Suprapubic skin (tissue), 4 donors: Measurements from ENCODE around the gene ATP8B3. TPM values are rescaled to one million over a fixed set of nuclear protein-coding genes. Genes with fewer than 3 reads are reported as not detected.
"Not testable (repeated sequence)": the region's sequence is repeated elsewhere in the genome, so short reads cannot be mapped to it uniquely, and the experiment has no call there.

Experiments used
- DNase-seq, 2 donors: peaks; one replicate each; pipeline ENCODE4 v3.0.0-alpha.2; 2019; ENCODE audit warnings: low spot score in 2 of 2
- H3K27ac ChIP-seq: fragments of 200-600 bp; sonication (generic); one replicate; pipeline ENCODE4 v1.5.1; 2019
- H3K27me3 ChIP-seq: fragments of 200-600 bp; sonication (generic); one replicate; pipeline ENCODE4 v1.5.1; 2019
- H3K36me3 ChIP-seq: fragments of 200-600 bp; sonication (generic); one replicate; pipeline ENCODE4 v1.5.1; 2019
- H3K4me1 ChIP-seq: fragments of 200-600 bp; sonication (generic); one replicate; pipeline ENCODE4 v1.5.1; 2019
- H3K4me3 ChIP-seq: fragments of 200-600 bp; sonication (generic); one replicate; pipeline ENCODE4 v1.5.1; 2019; ENCODE audit warnings: mild to moderate bottlenecking
- H3K9me3 ChIP-seq: fragments of 200-600 bp; sonication (generic); one replicate; pipeline ENCODE4 v1.5.1; 2019
- CTCF ChIP-seq, 2 donors: fragments of 200-600 bp in 1 of 2; fragments of 450-650 bp in 1 of 2; sonication (generic) in 1 of 2; IDR thresholded peaks; one replicate each; pipeline ENCODE4 v1.5.1; 2016 to 2019; ENCODE audit warnings: antibody characterized with exemption in 2 of 2, mild to moderate bottlenecking in 1 of 2, moderate library complexity in 1 of 2
- EP300 ChIP-seq: sonication (generic); formaldehyde crosslinking; IDR thresholded peaks from one replicate; pipeline ENCODE4 v1.6.1; 2017; ENCODE audit warnings: antibody characterized with exemption
- POLR2A ChIP-seq, 2 donors: fragments of 450-650 bp; IDR thresholded peaks; one replicate each; pipeline ENCODE4 v1.6.1; 2017; ENCODE audit warnings: antibody characterized with exemption in 2 of 2, mild to moderate bottlenecking in 2 of 2, moderate library complexity in 2 of 2
- POLR2AphosphoS5 ChIP-seq, 3 donors: sonication (generic); formaldehyde crosslinking; IDR thresholded peaks; one replicate each; pipeline ENCODE4 v1.6.1; 2017; ENCODE audit warnings: antibody characterized with exemption in 3 of 3
- WGBS: methylation state at CpG from one replicate; pipeline ENCODE4 v1.1.5; 2018; 5-methylcytosine and 5-hydroxymethylcytosine counted together
- total RNA-seq, 4 donors: library from RNA; depleted of rRNA; stranded (reverse); fragments of >200 nt; gene quantifications; one replicate each; pipeline ENCODE4 v1.1.0, GENCODE V29; 2016

ATP8B3 gene
- total RNA-seq, 4 donors from 2014 or later = 1.5 to 3.8 (median 1.8) TPM

- WGBS = 11% methylated on average over 39 of the region's 39 CpGs
- Histone ChIP-seq H3K4me3 (no peak overlapping the region), H3K4me1 (no peaks in the 10 kb centered on the region), H3K27ac (no peak overlapping the region), H3K9me3 (no peaks in the 10 kb centered on the region), H3K27me3 (peaks cover 100% of the 10 kb centered on the region), H3K36me3 (no peaks in the 10 kb centered on the region)
- TF ChIP-seq POLR2AphosphoS5 (IDR thresholded peaks at IDR 0.05) = no peak
- TF ChIP-seq EP300 = no peak
- no peak for TF ChIP-seq CTCF (IDR thresholded peaks at IDR 0.05)
- no peak for TF ChIP-seq POLR2A (IDR thresholded peaks at IDR 0.05)
- no peak for DNase-seq
These were observed 48.1 kb downstream of the ATP8B3 start for GRCh38 chr19:1763648-1764639.

DNA sequence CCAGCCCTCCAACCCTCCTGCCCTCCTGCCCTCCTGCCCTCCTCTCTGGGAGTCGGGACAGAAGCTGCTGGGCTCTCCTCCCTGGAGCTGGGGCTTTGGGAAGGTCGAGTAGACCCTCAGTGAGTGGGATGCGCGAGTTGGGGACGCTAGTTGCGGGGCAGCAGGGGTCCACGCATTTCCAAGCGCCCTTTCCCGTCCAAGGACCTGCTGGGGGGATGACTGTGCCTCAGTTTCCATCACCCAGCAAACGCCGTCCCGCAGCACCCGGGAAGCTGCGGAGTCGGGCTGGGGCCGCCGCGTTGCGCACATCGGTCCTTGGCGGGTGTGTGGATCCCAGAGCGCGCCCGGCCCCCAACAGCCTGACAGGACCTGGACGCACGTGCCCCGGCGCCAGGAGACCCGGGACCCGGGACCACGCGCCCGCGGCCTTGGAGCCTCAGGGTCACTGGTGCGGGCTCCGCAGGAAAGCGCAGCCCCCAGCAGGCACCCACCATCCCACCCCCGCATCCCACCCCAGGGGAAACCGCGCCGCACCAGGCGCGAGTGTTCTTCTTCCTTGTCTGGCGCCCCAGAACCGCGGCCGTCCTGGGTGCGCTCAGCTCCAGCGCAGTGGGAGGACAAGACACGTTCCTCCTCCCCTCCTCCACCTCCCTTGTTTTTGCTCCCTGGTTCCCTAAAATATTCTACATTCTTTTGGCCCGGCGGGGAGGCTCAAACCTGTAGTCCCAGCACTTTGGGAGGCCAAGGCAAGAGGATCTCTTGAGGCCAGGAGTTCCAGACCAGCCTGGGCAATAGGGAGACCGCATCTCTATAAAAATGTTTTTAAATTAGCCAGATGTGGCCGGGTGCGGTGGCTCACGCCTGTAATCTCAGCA is 49.6 kb downstream of the ATP8B3 start:
- no peak overlapping the region for H3K27ac ChIP-seq
- H3K4me1 ChIP-seq = peaks cover 4% of the 10 kb centered on the region
- H3K4me3 ChIP-seq = no peak overlapping the region
- no peak for DNase-seq
- peaks cover 100% of the 10 kb centered on the region for H3K27me3 ChIP-seq
- TF ChIP-seq POLR2A (IDR thresholded peaks at IDR 0.05) (no peak), EP300 (no peak), POLR2AphosphoS5 (IDR thresholded peaks at IDR 0.05) (no peak)
- 13% methylated on average over 7 of the region's 56 CpGs for WGBS
- H3K9me3 ChIP-seq = no peaks in the 10 kb centered on the region
- H3K36me3 ChIP-seq = no peaks in the 10 kb centered on the region

DNA sequence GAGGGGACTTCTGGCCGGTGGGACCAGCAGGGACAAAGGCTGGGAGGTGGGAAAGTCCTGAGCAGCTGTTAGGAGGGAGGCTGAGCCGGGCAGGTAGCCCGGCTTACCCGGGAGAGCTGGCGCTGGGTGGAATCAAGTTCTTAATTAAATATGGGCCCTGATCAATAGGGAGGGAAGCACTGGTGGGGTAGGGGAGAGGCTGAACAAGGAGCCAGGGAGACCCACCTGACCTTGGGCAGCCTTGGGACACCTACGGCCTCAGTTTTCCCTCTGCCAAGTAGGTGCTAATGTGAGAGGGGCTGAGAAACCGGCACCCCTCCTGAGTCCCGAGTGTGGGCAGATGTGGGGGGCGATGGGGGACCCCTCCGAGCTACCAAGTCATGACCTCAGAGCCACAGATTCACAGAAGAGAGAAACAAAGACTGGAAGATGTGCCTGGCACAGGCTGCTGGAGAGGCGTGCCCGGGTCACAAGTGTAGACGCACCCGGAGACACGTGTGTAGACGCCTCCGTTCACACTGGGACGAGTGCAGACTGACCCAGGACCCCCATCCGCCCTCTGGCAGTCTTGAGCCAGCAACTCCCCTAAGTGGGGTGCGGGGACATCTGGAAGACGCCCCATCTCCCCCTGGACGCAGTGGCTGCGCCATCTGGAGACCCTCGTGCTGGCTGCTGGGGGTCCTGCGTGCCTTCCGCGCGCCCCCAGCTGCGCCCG is 50.4 kb downstream of the ATP8B3 start:
- no peak for DNase-seq
- H3K4me1 ChIP-seq = peaks cover 10% of the 10 kb centered on the region
- H3K4me3 ChIP-seq = no peak overlapping the region
- TF ChIP-seq CTCF (IDR thresholded peaks at IDR 0.05) = no peak
- TF ChIP-seq POLR2A (IDR thresholded peaks at IDR 0.05) = no peak
- no peak for TF ChIP-seq EP300
- TF ChIP-seq POLR2AphosphoS5 (IDR thresholded peaks at IDR 0.05) = no peak
- no peaks in the 10 kb centered on the region for H3K36me3 ChIP-seq
- H3K27me3 ChIP-seq = peaks cover 100% of the 10 kb centered on the region
- 2% methylated on average over 10 of the region's 30 CpGs for WGBS
- no peak overlapping the region for H3K27ac ChIP-seq
- H3K9me3 ChIP-seq = no peaks in the 10 kb centered on the region

DNA sequence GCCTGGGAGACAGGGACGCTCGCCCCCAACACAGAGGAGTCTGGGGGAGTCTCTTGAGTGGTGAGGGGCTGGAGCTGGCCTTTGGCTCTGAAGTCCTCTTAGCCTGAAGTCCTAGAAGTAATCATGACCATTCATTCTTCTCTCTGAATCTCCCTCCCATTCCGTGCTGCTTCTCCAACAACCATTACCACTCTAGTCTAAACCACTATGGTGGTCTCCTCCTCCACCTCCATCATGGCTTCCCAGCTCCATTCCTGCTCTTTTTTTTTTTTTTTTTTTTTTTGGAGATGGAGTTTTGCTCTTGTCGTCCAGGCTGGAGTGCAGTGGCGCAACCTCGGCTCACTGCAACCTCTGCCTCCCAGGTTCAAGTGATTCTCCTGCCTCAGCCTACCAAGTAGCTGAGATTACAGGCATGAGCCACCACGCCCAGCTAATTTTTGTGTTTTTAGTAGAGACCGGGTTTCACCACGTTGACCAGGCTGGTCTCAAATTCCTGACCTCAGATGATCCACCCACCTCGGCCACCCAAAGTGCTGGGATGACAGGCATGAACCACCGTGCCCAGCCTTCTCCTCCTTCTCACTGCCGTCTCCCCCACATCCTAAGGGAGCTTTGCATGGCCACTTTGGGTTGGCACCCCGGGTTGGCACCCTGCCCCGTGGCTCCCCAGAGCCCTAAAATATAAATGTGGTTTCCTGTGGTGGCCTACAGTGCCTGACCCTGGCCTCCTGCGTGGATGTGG is 51.1 kb downstream of the ATP8B3 start:
- H3K4me1 ChIP-seq = peaks cover 10% of the 10 kb centered on the region
- not testable (repeated sequence) for H3K36me3 ChIP-seq, H3K4me3 ChIP-seq, H3K9me3 ChIP-seq, H3K27ac ChIP-seq, DNase-seq
- H3K27me3 ChIP-seq = peaks cover 100% of the 10 kb centered on the region
- 25% methylated on average over 11 of the region's 15 CpGs for WGBS

- DNase-seq = no peak
- H3K27ac ChIP-seq = no peak overlapping the region
- no peaks in the 10 kb centered on the region for H3K36me3 ChIP-seq
- TF ChIP-seq POLR2A (IDR thresholded peaks at IDR 0.05) = no peak
- TF ChIP-seq CTCF (IDR thresholded peaks at IDR 0.05) = no peak
- no peak for TF ChIP-seq POLR2AphosphoS5 (IDR thresholded peaks at IDR 0.05)
- TF ChIP-seq EP300 = no peak
- no CpG with 5 or more reads among the region's 17 CpGs for WGBS
- H3K4me3 ChIP-seq = no peak overlapping the region
- H3K27me3 ChIP-seq = peaks cover 100% of the 10 kb centered on the region
- H3K9me3 ChIP-seq = no peaks in the 10 kb centered on the region
- peaks cover 15% of the 10 kb centered on the region for H3K4me1 ChIP-seq
These were observed 52.1 kb downstream of the ATP8B3 start for GRCh38 chr19:1760020-1760419.
